Pancreas (tissue), 10 donors: ENCODE data around the gene MAP10. TPM values are rescaled to one million over a fixed set of nuclear protein-coding genes. Genes with fewer than 3 reads are reported as not detected.

ENCODE experiments used
- ATAC-seq, 4 donors: fragments of 200-7000 bp; cut with Tn5 transposase; one replicate each; pipeline versions ENCODE4 v1.8.0 to v1.9.1; 2020; ENCODE audit warnings: mild to moderate bottlenecking in 4 of 4, moderate library complexity in 4 of 4
- DNase-seq, 6 donors: peaks; one replicate each; pipeline ENCODE4 v3.0.0-alpha.2; 2020
- FAIRE-seq: peaks from 2 replicates; lab custom pipeline; 2012; peaks lifted over from hg19 to GRCh38; lab: Jason Lieb, UNC
- H3K27ac ChIP-seq, 4 donors: fragments of 200-600 bp; sonication (generic); 1 replicate in 3 of 4; 2 replicates in 1 of 4; pipeline versions ENCODE4 v1.5.0 to v1.8.0; 2020
- H3K27me3 ChIP-seq, 4 donors: fragments of 200-600 bp; one replicate each; pipeline ENCODE4 v1.8.0; 2021
- H3K36me3 ChIP-seq, 3 donors: fragments of 200-600 bp; sonication (generic) in 1 of 3; one replicate each; pipeline versions ENCODE4 v1.5.0 to v1.8.0; 2020 to 2021
- H3K4me1 ChIP-seq, 3 donors: fragments of 200-600 bp; one replicate each; pipeline ENCODE4 v1.8.0; 2021
- H3K4me3 ChIP-seq, 4 donors: fragments of 200-600 bp; sonication (generic) in 2 of 4; one replicate each; pipeline versions ENCODE4 v1.5.0 to v1.8.0; 2020 to 2021
- H3K9me3 ChIP-seq, 4 donors: fragments of 200-600 bp; one replicate each; pipeline ENCODE4 v1.8.0; 2021
- CTCF ChIP-seq, 4 donors: fragments of 200-600 bp; sonication (generic) in 3 of 4; IDR thresholded peaks; one replicate each; pipeline versions ENCODE4 v1.5.0 to v1.8.0; 2021; ENCODE audit warnings: antibody characterized with exemption in 4 of 4
- WGBS, 2 donors: extraction: QIAGEN DNeasy Blood & Tissue Kit; methylation state at CpG; one replicate each; pipeline ENCODE4 v1.1.7; 2013; 5-methylcytosine and 5-hydroxymethylcytosine counted together
- intact Hi-C, 3 donors: fragments of 100-400 bp; cut with DNase I; formaldehyde crosslinking; loops; one replicate each; pipeline versions ENCODE4 v1.11.1 to v1.14.2; 2022
- polyA plus RNA-seq, 2 donors: library from polyadenylated mRNA; stranded (reverse); fragments of 200-250 nt; gene quantifications; one replicate each; pipeline ENCODE4 v1.2.3, GENCODE V29; 2013
- total RNA-seq, 6 donors: library from RNA; stranded (reverse); fragmentation: NEBNext Ultra II Directional in 4 of 6; extraction: Animal tissue kit (Norgen Biotek cat#: 25700) in 4 of 6; gene quantifications; one replicate each; pipeline versions ENCODE4 v1.2.1 to v1.2.4, GENCODE V29; 2021 to 2023
- donor health status: healthy with polysubstance abuse.
- donor health status: DM: no; HTN: no; CAD: no; lungs with moderate emphysema.
- donor health status: DM: no; HTN: no; CAD: no.
- donor health status: control.
- donor health status: control.
- donor health status: Bipolar disorder and iron deficiency.
- donor health status: DM: yes; HTN: yes; CAD: no.
- donor health status: DM: no; HTN: no; CAD: no.
- donor health status: DM: no; HTN: no; CAD: no.
- donor health status: DM: yes; HTN: yes; CAD: no.

Gene MAP10
- total RNA-seq (1 to 10 TPM; 1.8 to 2.1 (median 1.9) TPM), polyA plus RNA-seq (1 to 10 TPM in 1 of 2 donors, under 1 TPM in 1; 0.99 to 2.0 TPM)

GRCh38 chr1:232805269-232806185 lies at the start of gene MAP10:
Gene MAP10, plus strand, starts transcription at chr1:232805416. Its CDS starts 34 bp downstream, at chr1:232805450.
- ATAC-seq (peak; percentile 85 to 92 (median 91)), FAIRE-seq (no peak), DNase-seq (peak; percentile 60 to 88 (median 72))
- peaks cover 5 to 10% (median 7%) of the 10 kb centered on the region in 3 donors for H3K4me1 ChIP-seq
- no peaks in the 10 kb centered on the region for H3K36me3 ChIP-seq
- no peaks in the 10 kb centered on the region for H3K9me3 ChIP-seq
- H3K27me3 ChIP-seq, result no peaks in the 10 kb centered on the region
- intact Hi-C loops, result no loop called here
- peak within 1 kb of the TSS; percentile 53 to 72 (median 70) for H3K4me3 ChIP-seq
- no peak for TF ChIP-seq CTCF (IDR thresholded peaks at IDR 0.05)
- 3 to 4% methylated on average over 65 to 75 of the region's 75 CpGs for WGBS, 2 donors
- peak within 1 kb of the TSS; percentile 64 to 88 (median 72) for H3K27ac ChIP-seq

- Histone ChIP-seq H3K9me3 (no peaks in the 10 kb centered on the region), H3K27ac (peak overlapping the region in 2 of 4 donors; percentile 10 to 13)
- DNase-seq, result peak in 1 of 6 donors; percentile 26
These were observed 40.6 kb upstream of the MAP10 start for GRCh38 chr1:232764458-232765251.

GRCh38 chr1:232765542-232765941 lies 39.7 kb upstream of the MAP10 start:
- 57 to 65% methylated on average over 6 of the region's 6 CpGs for whole genome bisulfite sequencing, 2 donors
- H3K9me3 ChIP-seq, result no peaks in the 10 kb centered on the region
- no peak for TF ChIP-seq CTCF (IDR thresholded peaks at IDR 0.05)
- intact Hi-C loops, result no loop called here
- ATAC-seq, result no peak
- no peaks in the 10 kb centered on the region for H3K27me3 ChIP-seq
- no peak for FAIRE-seq
- H3K36me3 ChIP-seq, result no peaks in the 10 kb centered on the region
- no peak overlapping the region for H3K4me3 ChIP-seq
- DNase-seq, result no peak
- no peak overlapping the region for H3K27ac ChIP-seq
- peaks cover 7 to 11% (median 11%) of the 10 kb centered on the region in 3 donors for H3K4me1 ChIP-seq

More at GRCh38 chr1:232764458-232765251, 40.6 kb upstream of the MAP10 start:
- ATAC-seq (peak; percentile 62 to 84 (median 76)), FAIRE-seq (peak; percentile 20)
- no peaks in the 10 kb centered on the region for H3K36me3 ChIP-seq
- peaks cover 7 to 11% (median 11%) of the 10 kb centered on the region in 3 donors for H3K4me1 ChIP-seq
- H3K4me3 ChIP-seq, result no peak overlapping the region
- WGBS, 2 donors, result 27 to 34% methylated on average over 4 of the region's 4 CpGs
- intact Hi-C loops, result no loop called here
- no peaks in the 10 kb centered on the region for H3K27me3 ChIP-seq
- no peak for TF ChIP-seq CTCF (IDR thresholded peaks at IDR 0.05)

- no peak for FAIRE-seq
- no peaks in the 10 kb centered on the region for H3K27me3 ChIP-seq
- no peak overlapping the region for H3K4me3 ChIP-seq
- H3K27ac ChIP-seq, result peak overlapping the region in 3 of 4 donors; percentile 4 to 28 (median 19)
- peak in 1 of 6 donors; percentile 7 for DNase-seq
- 37 to 41% methylated on average over 8 of the region's 8 CpGs for WGBS, 2 donors
- TF ChIP-seq CTCF (IDR thresholded peaks at IDR 0.05), result no peak
- intact Hi-C loops, result no loop called here
- H3K4me1 ChIP-seq, result peaks cover 7 to 11% (median 11%) of the 10 kb centered on the region in 3 donors
- H3K36me3 ChIP-seq, result no peaks in the 10 kb centered on the region
- peak in 3 of 4 donors; percentile 26 to 62 (median 55) for ATAC-seq
- no peaks in the 10 kb centered on the region for H3K9me3 ChIP-seq
These were observed 38.9 kb upstream of the MAP10 start for GRCh38 chr1:232766241-232766890.
